UCSD-AML1 (cell line): ENCODE results near the gene FER.
"Not testable (repeated sequence)": the region's sequence is repeated elsewhere in the genome, so short reads cannot be mapped to it uniquely, and the experiment has no call there.

Experiments used
- DNase-seq: peaks from one replicate; lab custom pipeline; 2025; ENCODE audit not compliant: unreplicated experiment; lab: John Stamatoyannopoulos, UW

The FER gene

GRCh38 chr5:108797396-108797795 is 49.7 kb downstream of the FER start:
- DNase-seq: no peak

DNA sequence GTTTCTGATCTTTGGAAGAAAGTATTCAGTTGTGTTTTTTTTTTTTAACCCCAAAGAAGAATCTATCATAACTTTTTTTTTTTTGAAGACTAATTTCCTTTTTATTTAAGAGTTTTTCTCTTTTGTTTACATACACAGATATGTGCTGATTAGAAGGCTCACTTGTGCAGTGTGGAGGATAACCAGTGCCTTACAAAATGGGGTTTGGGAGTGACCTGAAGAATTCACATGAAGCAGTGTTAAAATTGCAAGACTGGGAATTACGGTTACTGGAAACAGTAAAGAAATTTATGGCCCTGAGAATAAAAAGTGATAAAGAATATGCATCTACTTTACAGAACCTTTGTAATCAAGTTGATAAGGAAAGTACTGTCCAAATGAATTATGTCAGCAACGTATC is 50.3 kb downstream of the FER start:
- no peak for DNase-seq

DNA sequence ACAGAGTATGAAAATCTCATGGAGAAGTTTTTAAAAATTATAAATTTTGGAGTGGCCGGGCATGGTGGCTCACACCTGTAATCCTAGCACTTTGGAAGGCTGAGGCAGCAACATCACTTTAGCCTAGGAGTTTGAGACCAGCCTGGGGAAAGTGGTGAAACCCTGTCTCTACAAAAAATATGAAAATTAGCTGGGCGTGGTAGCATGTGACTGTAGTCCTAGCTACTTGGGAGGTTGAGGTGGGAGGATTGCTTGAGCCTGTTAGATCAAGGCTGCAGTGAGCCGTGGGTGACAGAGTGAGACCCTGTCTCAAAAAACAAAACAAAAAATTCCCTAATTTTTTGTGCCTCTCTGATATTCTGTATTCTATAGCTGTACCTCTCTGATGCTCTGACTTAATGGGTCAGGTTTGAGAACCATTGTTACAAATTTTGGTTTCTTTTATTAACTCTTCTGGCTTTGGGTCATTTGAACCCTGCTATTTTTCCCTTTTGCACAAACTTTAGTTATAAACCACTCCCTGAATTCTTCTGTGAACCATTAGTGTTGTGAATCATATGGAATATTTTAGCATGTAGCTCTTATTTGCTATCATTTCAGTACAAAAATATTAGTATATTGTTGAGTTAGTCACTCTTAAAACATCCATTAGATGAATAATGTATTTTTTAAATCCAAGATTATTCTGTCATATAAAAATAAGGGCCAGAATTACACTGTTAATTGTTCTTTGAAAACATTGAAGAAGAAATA is 51.0 kb downstream of the FER start:
- no peak for DNase-seq

- no peak for DNase-seq
These were observed 53.6 kb downstream of the FER start for GRCh38 chr5:108801301-108801700.

DNA sequence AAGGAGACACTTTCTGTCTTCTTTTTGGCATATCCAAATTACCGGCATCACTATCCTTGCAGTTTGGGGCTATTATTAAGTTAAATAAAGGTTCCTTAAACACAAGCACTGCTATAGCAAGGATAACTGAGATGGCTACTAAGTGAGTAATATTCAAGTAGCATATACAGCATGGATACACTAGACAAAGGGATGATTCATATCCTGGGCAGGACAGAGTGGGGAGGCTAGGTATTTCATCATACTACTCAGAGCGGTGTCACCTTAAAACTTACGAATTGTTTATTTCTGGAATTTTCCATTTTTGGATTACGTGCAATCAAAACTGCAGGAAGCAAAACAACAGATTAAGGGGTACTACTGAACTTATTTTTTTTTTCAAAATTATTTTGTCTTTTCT is 54.1 kb downstream of the FER start:
- no peak for DNase-seq

DNA sequence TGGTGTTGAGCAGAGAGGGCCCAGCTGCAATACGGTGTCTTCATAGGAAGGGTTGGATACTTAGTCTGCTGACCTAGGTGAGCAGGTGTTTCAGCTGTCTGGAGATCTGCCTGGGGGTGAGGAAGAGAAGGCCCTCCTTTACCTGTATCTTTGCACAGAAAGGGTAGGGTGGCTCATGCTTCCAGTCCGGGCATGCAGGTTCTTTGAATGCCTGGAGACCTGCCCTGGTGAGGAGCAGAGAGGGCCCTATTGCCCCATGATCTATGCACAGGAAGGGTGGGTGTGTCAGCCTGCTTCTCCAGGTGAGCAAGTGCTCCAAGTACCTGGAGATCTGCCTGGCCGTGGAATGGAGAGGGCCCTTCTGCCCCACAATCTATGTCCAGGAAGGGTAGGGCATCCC is 63.0 kb downstream of the FER start:
- DNase-seq: no peak

GRCh38 chr5:108813673-108814072 is 66.0 kb downstream of the FER start:
- no peak for DNase-seq

DNA sequence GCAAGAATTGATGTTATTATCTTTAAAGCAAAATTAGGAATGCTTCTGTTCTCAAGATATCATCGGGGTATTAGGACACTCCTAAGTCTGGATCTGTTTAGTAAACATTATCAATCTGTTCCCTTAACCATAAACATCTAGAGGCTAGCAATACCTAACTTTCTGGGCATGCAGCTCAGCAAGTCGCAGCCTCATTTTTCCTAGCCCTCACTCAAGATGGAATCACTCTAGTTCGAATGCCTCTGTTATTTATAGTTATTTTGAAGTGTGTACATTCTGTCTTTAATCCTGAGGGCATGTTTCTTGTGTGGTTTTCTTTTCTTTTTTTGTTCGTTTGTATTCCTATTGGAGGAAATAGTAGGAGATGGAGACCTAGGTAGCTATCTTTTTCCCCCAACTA is 66.9 kb downstream of the FER start:
- no peak for DNase-seq

DNA sequence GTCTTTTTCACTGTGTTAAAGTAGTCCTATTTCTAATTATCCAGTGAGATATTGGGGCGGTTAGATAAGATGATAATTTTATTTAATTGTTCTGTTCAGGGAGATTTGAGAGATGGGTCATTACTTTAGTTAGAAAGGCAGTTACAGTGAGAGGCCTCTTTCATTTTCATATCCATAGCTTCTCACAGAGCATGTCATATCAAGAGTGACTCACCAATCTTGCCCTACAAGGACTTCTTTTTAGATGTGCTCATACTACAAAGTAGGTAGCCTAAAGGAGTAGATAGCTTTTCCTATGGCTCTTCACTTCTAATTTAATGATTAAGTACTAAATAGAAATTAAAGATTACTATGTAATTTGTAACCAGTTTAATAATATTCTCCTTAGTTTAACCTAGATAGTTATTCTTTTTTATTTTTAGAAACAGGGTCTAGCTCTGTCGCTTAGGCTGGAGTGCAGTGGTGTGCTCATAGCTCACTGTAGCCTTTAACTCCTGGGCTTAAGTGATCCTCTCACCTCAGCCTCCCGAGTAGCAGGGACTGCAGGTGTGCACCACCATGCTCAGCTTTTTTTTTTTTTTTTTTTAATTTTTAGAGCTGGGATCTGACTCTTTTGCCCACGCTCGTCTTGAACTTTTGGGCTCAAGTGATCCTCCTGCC is 71.0 kb downstream of the FER start:
- DNase-seq: no peak

DNA sequence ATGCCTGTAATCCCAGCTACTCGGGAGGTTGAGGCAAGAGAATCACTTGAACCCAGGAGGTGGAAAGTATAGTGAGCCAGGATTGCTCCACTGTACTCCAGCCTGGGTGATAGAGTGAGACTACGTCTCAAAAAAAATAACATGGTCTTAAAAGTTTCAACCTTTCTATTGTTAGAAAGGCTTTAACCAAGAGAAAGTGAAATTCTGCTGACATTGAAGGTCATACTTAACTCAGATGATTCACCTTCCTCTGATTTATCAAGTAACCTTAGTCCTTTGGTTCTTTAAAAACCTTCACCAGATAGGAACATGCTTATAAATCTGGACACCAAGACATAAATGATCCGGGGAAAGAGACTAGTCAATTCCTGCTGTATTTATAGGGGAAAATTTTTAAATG is 73.3 kb downstream of the FER start:
- DNase-seq: no peak

DNA sequence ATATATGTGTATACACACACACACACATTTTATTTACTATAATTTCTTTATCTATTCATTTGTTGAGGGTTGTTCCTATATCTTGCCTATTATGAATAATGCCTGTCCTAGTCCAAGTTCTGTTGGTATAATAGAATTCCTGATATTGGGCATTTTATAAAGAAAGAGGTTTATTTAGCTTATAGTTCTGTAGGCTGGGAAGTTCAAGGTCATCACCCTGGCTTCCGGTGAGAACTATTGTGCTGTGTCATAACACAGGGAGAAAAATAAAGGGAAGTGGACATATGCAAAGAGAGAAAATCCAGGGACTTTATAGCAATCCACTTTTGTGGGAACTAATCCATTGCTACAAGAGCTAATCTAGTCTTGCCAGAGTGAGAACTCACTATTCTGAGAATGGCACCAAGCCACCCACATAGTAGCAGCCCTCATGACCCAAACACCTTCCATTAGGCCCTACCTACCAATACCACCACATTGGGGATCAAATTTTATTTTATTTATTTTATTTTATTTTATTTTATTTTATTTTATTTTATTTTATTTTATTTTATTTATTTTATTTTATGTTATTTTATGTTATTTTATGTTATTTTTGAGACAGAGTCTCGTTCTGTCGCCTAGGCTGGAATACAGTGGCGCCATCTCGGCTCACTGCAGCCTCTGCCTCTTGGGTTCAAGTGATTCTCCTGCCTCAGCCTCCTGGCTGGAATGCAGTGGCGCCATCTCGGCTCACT is 74.7 kb downstream of the FER start:
- DNase-seq: no peak

DNA sequence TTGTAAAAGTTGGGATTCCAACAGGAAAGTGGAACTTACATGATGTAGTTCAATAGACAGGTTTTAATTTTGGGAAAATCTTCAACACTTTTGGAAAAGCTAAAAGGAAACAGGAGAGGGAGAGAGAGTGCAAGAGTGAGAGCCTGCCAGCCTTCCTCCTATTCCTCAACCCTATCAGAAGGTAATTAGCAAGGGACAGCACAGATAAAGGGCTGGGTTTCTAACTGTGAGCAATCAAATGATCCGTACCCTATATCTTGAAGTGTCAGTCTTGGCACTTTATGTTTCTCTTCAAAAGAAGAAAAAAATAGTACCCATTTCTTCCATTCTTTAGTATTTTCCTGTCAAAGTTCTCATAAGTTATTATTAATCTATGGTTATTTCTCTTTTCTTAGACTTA is 79.4 kb downstream of the FER start:
- no peak for DNase-seq

- no peak for DNase-seq
These were observed 83.1 kb downstream of the FER start for GRCh38 chr5:108830705-108831276.

DNA sequence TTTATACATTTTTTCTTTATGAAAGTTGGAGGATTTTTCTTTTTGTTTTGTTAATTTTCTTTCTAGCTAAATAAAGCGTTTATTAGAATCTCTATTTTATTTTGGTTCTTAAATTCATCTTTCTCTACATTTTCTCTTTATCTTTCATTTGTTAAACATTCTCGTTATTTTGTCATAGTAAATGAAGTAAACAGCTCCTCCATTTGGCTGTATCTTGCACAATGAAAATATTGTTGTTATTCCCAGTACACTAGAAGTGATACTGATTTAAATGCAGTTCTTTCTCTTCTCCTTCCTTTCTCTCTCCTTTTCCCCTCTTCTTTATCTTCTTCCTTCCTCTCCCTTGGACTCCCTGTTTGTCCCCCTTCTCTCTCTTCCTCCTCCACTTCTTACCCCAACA is 88.8 kb downstream of the FER start:
- no peak for DNase-seq

DNA sequence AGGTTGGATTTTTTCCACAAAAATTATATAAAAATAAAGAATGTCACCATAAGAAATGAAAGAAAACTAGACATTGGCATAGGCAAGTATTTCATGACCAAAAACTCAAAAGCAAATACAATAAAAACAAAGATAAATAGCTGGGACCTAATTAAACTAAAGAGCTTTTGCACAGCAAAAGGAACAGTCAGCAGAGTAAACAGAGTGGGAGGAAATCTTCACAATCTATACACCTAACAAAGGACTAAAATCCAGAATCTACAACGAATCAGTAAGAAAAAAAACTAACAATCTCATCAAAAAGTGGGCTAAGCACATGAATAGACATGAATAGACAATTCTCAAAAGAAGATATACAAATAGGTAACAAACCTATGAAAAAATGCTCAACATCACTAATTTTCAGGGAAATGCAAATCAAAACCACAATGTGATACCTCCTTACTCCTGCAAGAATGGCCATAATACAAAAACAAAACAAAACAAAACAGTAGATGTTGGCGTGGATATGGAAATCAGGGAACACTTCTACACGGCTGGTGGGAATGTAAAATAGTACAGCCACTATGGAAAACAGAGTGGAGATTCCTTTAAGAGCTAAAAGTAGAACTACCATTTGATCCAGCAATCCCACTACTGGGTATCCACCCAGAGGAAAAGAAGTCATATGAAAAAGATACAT is 94.7 kb downstream of the FER start:
- DNase-seq: not testable (repeated sequence)

GRCh38 chr5:108851129-108851528 is 103.4 kb downstream of the FER start:
- DNase-seq: not testable (repeated sequence)

GRCh38 chr5:108857905-108858304 is 110.2 kb downstream of the FER start:
- DNase-seq: no peak

- DNase-seq: no peak
These were observed 111.3 kb downstream of the FER start for GRCh38 chr5:108858959-108859358.

GRCh38 chr5:108862211-108862610 is 114.5 kb downstream of the FER start:
- DNase-seq: no peak

DNA sequence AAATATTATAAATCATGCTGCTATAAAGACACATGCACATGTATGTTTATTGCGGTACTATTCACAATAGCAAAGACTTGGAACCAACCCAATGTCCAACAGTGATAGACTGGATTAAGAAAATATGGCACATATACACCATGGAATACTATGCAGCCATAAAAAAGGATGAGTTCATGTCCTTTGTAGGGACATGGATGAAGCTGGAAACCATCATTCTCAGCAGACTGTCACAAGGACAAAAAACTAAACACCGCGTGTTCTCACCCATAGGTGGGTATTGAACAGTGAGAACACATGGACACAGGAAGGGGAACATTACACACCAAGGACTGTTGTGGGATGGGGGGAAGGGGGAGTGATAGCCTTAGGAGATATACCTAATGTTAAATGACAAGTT is 118.4 kb downstream of the FER start:
- DNase-seq: not testable (repeated sequence)

- no peak for DNase-seq
These were observed 120.0 kb downstream of the FER start for GRCh38 chr5:108867656-108868055.
